Midbrain (tissue), 1 donor: ENCODE measurements around the gene SHISAL2A.
"Not testable (repeated sequence)": the region's sequence is repeated elsewhere in the genome, so short reads cannot be mapped to it uniquely, and the experiment has no call there.

ENCODE experiments used
- DNase-seq: peaks from one replicate; lab custom pipeline; 2025; lab: John Stamatoyannopoulos, UW

Gene SHISAL2A

DNA sequence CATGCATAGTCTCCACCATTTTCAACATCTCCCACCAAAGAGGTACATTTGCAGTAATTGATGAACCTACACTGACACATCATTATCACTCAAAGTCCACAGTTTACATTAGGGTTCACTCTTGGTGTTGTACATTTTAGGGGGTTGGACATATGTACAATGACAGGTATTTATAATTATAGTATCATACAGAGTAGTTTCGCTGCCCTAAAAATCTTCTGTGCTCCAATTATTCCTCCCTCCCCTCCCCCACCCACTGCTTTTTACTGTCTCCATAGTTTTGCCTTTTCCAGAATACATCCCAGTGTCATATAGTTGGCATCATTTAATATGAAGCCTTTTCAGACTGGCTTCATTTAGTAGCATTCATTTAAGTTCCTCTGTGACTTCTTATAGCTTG lies 51.6 kb downstream of the SHISAL2A start:
- DNase-seq: no peak

- peak; percentile 78 for DNase-seq
Observed at GRCh38 chr1:52686261-52686751, 53.3 kb downstream of the SHISAL2A start.

DNA sequence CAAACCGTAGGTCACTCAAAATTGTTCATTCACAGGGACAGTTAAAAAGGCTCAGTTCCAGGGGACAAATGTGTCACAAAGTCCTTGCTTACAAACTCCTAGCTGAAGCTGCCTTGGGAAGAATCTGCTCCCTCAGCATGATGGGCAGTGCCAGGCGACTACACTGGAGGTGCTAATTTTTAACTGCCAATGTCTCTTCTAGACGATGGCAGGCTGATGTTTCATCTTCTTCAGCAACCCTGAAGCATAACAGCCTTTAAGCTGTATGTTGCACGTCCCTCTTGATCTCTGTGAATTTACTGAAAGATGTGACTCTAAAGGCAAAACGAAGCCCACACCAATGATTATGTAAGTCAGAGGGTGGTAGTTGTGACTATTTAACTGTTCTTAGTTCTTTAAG lies 53.9 kb downstream of the SHISAL2A start:
- DNase-seq: no peak

DNA sequence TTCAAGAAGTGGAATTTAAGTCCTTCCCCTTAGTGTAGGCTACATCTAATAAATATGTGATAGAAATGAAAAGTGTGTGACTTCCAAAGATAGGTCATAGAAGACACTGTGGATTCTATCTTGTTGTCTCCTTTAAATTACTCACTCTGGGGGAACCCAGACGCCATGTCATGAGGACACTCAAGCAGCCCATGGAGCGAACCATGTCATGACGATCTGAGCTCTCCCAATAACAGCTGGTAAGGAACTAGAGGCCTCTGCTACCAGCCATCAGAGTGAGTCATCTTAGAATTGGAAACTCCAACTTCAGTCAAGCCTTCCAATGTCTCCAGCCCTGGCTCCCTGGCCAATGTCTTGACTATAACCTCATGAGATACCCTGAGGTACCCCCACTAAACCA lies 58.9 kb downstream of the SHISAL2A start:
- DNase-seq: no peak

DNA sequence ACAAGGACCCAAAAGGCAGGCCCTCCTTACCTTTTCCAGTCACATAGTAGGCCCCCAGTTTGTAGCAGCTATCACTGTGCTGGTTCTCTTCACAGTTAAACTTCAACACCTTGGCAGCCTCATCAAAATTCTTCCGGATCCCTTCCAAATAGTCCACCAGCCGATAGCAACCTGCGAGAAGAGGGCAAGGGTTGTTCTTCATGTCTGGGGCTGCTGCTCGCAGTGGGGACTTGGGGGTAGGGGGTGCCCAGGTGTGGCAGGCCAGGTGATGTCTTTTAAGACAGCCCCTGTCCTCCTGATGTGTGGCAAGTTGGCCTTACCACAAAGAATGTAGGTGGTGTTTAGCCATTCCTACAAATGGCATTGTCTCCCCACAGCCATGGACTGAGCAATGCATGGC lies 59.7 kb downstream of the SHISAL2A start:
- no peak for DNase-seq

DNA sequence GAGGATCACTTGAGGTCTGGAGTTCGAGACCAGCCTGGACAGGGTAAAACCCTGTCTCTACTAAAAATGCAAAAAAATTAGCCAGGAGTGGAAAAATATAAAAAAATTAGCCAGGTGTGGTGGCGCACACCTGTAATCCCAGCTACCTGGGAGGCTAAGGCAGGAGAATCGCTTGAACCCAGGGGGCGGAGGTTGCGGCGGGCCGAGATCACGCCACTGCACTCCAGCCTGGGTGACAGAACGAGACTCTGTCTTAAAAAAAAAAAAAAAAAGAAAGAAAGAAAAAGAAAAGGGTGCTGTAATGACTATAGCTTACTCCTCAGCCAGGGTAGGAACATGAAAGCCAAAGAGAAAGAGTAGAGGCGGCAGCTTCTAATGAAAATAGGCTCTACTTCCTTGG lies 60.4 kb downstream of the SHISAL2A start:
- DNase-seq: not testable (repeated sequence)

DNA sequence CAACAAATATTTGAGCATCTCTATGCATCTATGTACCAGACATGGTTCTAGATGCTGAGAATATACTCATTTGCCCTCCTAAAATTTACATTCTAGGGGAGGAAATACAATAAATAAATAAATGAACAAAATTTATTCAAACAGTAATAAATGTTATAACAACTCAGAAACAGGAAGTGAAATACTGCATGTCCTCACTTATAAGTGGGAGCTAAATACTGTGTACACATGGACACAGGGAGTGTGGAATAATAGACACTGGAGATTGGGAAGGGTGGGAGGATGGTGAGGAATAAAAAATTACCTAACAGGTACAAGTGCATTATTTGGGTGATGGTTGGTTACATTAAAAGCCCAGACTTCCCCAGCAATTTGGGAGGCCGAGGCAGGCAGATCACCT lies 60.9 kb downstream of the SHISAL2A start:
- no peak for DNase-seq

DNA sequence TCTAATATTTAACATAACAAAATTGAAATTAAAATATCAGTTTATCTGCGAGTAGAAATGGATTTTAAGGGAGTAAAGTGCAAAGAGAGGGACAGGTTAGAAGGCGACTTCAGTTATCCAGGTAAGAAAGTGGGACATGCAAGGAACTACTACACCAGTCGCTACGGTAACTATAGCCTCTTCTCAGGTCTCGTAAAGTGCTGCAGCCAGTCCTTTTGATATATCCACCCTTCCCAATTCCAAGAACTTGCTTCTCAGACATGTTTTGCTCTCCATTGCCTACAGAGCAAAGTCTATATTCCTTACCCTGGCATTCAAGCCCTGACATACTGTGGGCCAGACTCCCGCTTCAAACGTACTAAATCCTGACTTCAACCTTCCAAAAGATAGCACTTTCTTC lies 62.7 kb downstream of the SHISAL2A start:
- no peak for DNase-seq

DNA sequence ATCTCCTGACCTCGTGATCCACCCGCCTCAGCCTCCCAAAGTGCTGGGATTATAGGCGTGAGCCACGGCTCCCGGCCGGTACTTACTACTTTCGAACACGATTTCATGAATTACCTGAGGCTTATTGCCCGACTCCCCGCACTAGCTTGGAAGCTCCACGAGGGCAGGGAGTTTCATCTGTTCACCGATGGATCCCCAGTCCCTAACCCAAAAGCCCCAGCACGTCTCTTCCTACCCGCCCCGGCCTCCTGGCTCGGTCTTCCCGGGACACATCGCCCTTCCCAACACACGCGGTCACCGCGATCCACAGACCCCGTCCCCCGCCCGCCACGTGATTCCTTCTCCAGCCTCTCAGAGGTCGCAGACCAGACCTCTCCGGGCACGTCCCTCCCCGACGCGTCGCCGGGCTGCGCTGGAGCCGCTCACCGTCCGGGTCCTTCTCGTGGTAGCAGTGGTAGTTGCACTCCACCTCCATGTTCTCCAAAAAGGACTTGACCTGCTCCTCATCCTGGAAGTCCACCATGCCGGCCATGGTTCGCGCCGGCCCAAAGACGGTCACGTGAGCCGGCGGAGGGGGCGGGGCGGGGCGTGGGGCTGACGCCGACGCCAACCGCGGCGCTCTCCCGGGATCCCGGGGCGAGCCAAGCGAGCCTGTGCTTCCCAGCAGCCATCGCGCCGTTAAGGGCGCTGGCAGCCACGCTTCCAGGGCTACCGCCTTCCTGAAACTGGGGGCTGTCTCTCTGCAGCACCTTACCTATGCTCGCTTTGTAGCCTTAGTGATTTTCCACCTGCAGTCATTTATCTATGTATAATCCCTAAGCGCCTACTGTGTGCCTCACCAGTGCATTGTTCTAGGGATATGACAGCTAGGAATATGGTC lies 65.1 kb downstream of the SHISAL2A start, which contains the start of gene COA7:
Gene COA7, minus strand, starts transcription at position 553 of the 880 bp plus-strand sequence. Its CDS starts 21 bp downstream, at position 532.
- peak; percentile 92 for DNase-seq

DNA sequence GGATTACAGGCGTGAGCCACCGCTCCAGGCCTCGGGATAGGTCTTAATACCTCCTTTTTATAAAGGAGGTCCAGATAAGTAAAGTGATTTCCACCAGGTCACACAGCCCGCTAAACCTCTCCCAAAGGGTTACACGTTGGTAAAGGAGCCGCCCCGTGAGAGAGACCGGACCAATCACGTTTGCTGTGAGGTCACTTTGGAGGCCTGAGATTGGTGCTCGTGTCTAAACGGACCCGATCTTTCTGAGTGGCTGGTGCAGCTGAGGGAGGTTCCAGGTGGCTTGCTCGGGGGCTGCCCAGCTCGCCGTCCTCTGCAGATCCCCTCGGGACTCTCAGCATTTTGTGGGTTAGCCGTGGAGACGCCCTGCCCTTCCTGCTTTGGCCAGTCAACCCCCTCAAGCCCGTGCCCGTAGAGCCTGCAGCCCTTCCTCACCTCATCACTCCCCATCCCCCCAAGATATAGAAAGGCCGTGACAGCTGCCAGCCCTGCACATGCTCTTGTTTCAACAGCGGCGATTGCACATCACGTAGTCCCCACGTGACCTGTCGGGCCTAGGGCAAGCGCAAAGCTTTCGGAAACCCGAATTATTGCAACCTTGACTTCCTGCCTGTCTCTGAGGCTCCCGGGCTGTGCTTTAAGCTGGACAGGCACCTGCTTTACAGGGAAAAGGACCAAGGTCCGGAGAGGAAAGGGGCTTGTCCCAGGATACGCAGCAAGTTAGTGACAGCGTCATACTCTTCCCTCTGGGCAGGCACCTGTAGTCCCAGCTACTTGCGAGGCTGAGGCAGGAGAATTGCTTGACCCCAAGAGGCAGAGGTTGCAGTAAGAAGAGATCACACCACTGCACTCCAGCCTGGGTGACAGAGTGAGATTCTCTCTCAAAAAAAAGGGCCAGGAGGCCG lies 70.2 kb downstream of the SHISAL2A start:
- peak; percentile 93 for DNase-seq

DNA sequence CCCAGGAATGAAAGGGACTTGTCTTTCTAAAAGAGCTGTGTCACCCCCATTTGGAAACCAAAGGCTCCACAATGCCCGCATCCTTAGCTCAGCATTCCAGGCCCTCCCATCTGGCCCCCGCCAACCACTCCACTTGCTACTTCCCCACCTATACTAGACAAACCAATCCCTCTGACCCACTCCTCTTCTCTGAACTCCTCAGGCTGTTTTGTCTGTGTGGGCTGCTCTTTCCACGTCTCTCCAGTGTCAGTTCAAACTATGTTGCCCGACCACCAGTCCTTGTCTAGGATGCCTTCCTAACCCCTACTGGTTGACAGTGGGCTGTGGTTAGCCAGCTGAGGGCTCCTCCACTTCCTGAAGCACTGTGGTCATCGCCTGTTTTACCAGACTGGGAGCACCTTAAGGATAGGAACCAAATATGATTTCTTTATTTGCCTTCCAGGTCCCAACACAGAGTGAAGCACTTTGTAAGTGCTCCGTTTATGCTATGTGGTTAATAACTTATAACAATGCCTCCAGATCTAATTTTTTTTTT lies 73.2 kb downstream of the SHISAL2A start:
- DNase-seq: no peak
